K562 (cell line): ENCODE measurements around the gene HNMT. TPM values are rescaled to one million over a fixed set of nuclear protein-coding genes. Genes with fewer than 3 reads are reported as not detected.

Experiments used
- CEBPB ChIP-seq: fragments of 450-650 bp; IDR thresholded peaks from 2 replicates; pipeline ENCODE4 v1.6.1; 2016; ENCODE audit warnings: missing genetic modification characterization, missing compliant biosample characterization
- CREB1 ChIP-seq, 2 experiments: sonication (generic) in 1 of 2; formaldehyde crosslinking in 1 of 2; IDR thresholded peaks; 2 replicates each; pipeline versions ENCODE4 v1.6.1 to v1.8.0; 2012 to 2022; ENCODE audit warnings: inconsistent platforms in 1 of 2, mild to moderate bottlenecking in 1 of 2, missing genetic modification reagents in 1 of 2, moderate library complexity in 1 of 2
- ETS2 ChIP-seq: IDR thresholded peaks from 2 replicates; pipeline ENCODE4 v1.6.1; 2016; ENCODE audit warnings: borderline replicate concordance, missing genetic modification characterization, mild to moderate bottlenecking, moderate library complexity, missing compliant biosample characterization; ENCODE audit not compliant: poor library complexity, severe bottlenecking
- KDM4B ChIP-seq, 2 experiments: fragments of 450-650 bp in 1 of 2; sonication (generic) in 1 of 2; IDR thresholded peaks; 2 replicates each; pipeline ENCODE4 v1.6.1; 2016 to 2017; ENCODE audit warnings: borderline replicate concordance in 2 of 2, antibody characterized with exemption in 1 of 2, low read depth in 1 of 2, mild to moderate bottlenecking in 1 of 2
- LCOR ChIP-seq: sonication (generic); formaldehyde crosslinking; IDR thresholded peaks from 2 replicates; pipeline ENCODE4 v1.8.0; 2022; ENCODE audit warnings: mild to moderate bottlenecking, missing genetic modification reagents
- MLX ChIP-seq, 2 experiments: fragments of 450-650 bp in 1 of 2; sonication (generic) in 1 of 2; formaldehyde crosslinking; conservative IDR thresholded peaks; 2 replicates each; pipeline versions ENCODE4 v1.4.0 to v1.8.1; 2020 to 2022; ENCODE audit warnings: mild to moderate bottlenecking in 1 of 2, missing genetic modification reagents in 1 of 2
- PHB ChIP-seq: fragments of 250-450 bp; sonication (Bioruptor Pico); IDR thresholded peaks from 2 replicates; pipeline ENCODE4 v1.5.0; 2021
- POLR2A ChIP-seq: fragments of 450-650 bp; conservative IDR thresholded peaks from 2 replicates; pipeline ENCODE4 v1.6.1; 2016
- SIX5 ChIP-seq, 2 experiments: IDR thresholded peaks; 2 replicates each; pipeline ENCODE4 v1.6.1; 2011; ENCODE audit warnings: low read length in 2 of 2, borderline replicate concordance in 1 of 2, low read depth in 1 of 2, mild to moderate bottlenecking in 1 of 2, moderate library complexity in 1 of 2; ENCODE audit not compliant: insufficient read depth in 1 of 2
- STAT5B ChIP-seq: fragments of 250-450 bp; sonication (Bioruptor Pico); IDR thresholded peaks from 2 replicates; pipeline ENCODE4 v1.8.0; 2021; ENCODE audit warnings: mild to moderate bottlenecking, inconsistent platforms
- ZC3H11A ChIP-seq: IDR thresholded peaks from 2 replicates; pipeline ENCODE4 v1.6.1; 2012; ENCODE audit warnings: low read depth, low read length, improper control_type of control experiment
- ZFX ChIP-seq: sonication (generic); formaldehyde crosslinking; IDR thresholded peaks from 2 replicates; pipeline ENCODE4 v1.8.0; 2022; ENCODE audit warnings: mild to moderate bottlenecking, missing genetic modification reagents, moderate library complexity
- ZNF436 ChIP-seq: fragments of 250-450, 450-650 bp; sonication (Bioruptor Pico); formaldehyde crosslinking; IDR thresholded peaks from 2 replicates; pipeline ENCODE4 v1.7.0; 2020; ENCODE audit warnings: mild to moderate bottlenecking
- polyA plus RNA-seq, 8 experiments: library from polyadenylated mRNA; depleted of rRNA in 4 of 8; stranded (reverse) in 5 of 8; unstranded in 3 of 8; fragments of >200 nt; fragmentation: Nextera tagmentation in 2 of 8; fragmentation: Illumina TruSeq in 1 of 8; extraction: Ambion mirVana in 2 of 8; extraction: Trizol in 1 of 8; gene quantifications; 2 replicates each; pipeline versions ENCODE4 v1.2.1 to v1.2.3, GENCODE V29; 2011 to 2014; ENCODE audit warnings: inconsistent platforms in 1 of 8, missing spikeins in 1 of 8
- total RNA-seq, 7 experiments: library from RNA; depleted of rRNA in 6 of 7; stranded (reverse); fragments of >200 nt in 6 of 7; fragmentation: Illumina TruSeq in 2 of 7; extraction: Trizol in 2 of 7; gene quantifications; 2 replicates each; pipeline versions ENCODE4 v1.2.1 to v1.2.3, GENCODE V29; 2011 to 2021; ENCODE audit warnings: low replicate concordance in 1 of 7
- TF ChIP-seq, protein P1 (sequence below): sonication (generic); formaldehyde crosslinking; IDR thresholded peaks from 2 replicates; pipeline ENCODE4 v1.8.1; 2023; ENCODE audit warnings: missing genetic modification reagents, mild to moderate bottlenecking, borderline replicate concordance
- TF ChIP-seq, protein P2 (sequence below): fragments of 450-650 bp; IDR thresholded peaks from 2 replicates; pipeline ENCODE4 v1.6.1; 2016; ENCODE audit warnings: missing biosample characterization, missing genetic modification characterization
- TF ChIP-seq, protein P3 (sequence below), 3 experiments: IDR thresholded peaks in 2 of 3; conservative IDR thresholded peaks in 1 of 3; 2 replicates each; pipeline ENCODE4 v1.5.1; 2011 to 2012; ENCODE audit warnings: low read length in 3 of 3, mild to moderate bottlenecking in 3 of 3, control low read depth in 2 of 3, improper control_type of control experiment in 1 of 3, inconsistent platforms in 1 of 3, low read depth in 1 of 3, mixed read lengths in 1 of 3, moderate library complexity in 1 of 3; ENCODE audit not compliant: insufficient read depth in 2 of 3

The HNMT gene
- total and polyA plus RNA-seq, 9 of the 15 experiments (the other 6 are each of a cell fraction or from before 2014, with no cell fraction given) = 3.1 to 10.9 (median 5.3) TPM

DNA sequence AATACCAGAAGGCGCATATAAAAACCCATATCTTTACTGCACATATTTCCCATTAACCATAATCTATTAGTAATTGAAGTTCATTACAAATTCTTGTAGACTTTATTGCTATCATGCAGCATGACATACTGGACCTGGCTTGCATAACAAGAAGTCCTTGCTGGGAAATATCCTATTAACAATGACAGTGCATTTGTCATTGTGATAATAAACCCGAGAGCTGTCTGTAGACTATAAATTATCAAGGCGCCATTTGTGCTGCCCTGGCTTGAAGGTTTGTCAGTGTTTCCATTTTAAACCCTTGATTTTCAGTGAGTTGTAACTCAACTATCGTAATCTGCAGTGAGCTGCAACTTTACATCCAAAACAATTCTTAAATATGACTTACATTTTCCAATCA lies 59.0 kb downstream of the HNMT start (continued):
- TF ChIP-seq, protein P1, sequence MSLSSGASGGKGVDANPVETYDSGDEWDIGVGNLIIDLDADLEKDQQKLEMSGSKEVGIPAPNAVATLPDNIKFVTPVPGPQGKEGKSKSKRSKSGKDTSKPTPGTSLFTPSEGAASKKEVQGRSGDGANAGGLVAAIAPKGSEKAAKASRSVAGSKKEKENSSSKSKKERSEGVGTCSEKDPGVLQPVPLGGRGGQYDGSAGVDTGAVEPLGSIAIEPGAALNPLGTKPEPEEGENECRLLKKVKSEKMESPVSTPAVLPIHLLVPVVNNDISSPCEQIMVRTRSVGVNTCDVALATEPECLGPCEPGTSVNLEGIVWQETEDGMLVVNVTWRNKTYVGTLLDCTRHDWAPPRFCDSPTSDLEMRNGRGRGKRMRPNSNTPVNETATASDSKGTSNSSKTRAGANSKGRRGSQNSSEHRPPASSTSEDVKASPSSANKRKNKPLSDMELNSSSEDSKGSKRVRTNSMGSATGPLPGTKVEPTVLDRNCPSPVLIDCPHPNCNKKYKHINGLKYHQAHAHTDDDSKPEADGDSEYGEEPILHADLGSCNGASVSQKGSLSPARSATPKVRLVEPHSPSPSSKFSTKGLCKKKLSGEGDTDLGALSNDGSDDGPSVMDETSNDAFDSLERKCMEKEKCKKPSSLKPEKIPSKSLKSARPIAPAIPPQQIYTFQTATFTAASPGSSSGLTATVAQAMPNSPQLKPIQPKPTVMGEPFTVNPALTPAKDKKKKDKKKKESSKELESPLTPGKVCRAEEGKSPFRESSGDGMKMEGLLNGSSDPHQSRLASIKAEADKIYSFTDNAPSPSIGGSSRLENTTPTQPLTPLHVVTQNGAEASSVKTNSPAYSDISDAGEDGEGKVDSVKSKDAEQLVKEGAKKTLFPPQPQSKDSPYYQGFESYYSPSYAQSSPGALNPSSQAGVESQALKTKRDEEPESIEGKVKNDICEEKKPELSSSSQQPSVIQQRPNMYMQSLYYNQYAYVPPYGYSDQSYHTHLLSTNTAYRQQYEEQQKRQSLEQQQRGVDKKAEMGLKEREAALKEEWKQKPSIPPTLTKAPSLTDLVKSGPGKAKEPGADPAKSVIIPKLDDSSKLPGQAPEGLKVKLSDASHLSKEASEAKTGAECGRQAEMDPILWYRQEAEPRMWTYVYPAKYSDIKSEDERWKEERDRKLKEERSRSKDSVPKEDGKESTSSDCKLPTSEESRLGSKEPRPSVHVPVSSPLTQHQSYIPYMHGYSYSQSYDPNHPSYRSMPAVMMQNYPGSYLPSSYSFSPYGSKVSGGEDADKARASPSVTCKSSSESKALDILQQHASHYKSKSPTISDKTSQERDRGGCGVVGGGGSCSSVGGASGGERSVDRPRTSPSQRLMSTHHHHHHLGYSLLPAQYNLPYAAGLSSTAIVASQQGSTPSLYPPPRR = no peak
- TF ChIP-seq, protein P2, sequence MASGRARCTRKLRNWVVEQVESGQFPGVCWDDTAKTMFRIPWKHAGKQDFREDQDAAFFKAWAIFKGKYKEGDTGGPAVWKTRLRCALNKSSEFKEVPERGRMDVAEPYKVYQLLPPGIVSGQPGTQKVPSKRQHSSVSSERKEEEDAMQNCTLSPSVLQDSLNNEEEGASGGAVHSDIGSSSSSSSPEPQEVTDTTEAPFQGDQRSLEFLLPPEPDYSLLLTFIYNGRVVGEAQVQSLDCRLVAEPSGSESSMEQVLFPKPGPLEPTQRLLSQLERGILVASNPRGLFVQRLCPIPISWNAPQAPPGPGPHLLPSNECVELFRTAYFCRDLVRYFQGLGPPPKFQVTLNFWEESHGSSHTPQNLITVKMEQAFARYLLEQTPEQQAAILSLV (tag) = no peak
- TF ChIP-seq ZC3H11A (no peak), ETS2 (tag) (no peak), POLR2A (no peak), CEBPB (tag) (peak; percentile 90), CREB1 (IDR thresholded peaks at IDR 0.05) (no peak), CREB1 (CRISPR knock-in tag; IDR thresholded peaks at IDR 0.05) (no peak), LCOR (CRISPR knock-in tag) (no peak), PHB (CRISPR knock-in tag) (no peak), MLX (CRISPR knock-in tag; conservative IDR thresholded peaks at IDR 0.05) (no peak), STAT5B (CRISPR knock-in tag) (no peak), KDM4B (IDR thresholded peaks at IDR 0.05; ENCODE audit: borderline replicate concordance in 2 of 2, low read depth in 1 of 2) (no peak), ZFX (no peak), ZNF436 (CRISPR knock-in tag) (no peak), SIX5 (IDR thresholded peaks at IDR 0.05; ENCODE audit: borderline replicate concordance in 1 of 2, insufficient read depth in 1 of 2, low read depth in 1 of 2, low read length in 2 of 2) (no peak)
- TF ChIP-seq, protein P3, sequence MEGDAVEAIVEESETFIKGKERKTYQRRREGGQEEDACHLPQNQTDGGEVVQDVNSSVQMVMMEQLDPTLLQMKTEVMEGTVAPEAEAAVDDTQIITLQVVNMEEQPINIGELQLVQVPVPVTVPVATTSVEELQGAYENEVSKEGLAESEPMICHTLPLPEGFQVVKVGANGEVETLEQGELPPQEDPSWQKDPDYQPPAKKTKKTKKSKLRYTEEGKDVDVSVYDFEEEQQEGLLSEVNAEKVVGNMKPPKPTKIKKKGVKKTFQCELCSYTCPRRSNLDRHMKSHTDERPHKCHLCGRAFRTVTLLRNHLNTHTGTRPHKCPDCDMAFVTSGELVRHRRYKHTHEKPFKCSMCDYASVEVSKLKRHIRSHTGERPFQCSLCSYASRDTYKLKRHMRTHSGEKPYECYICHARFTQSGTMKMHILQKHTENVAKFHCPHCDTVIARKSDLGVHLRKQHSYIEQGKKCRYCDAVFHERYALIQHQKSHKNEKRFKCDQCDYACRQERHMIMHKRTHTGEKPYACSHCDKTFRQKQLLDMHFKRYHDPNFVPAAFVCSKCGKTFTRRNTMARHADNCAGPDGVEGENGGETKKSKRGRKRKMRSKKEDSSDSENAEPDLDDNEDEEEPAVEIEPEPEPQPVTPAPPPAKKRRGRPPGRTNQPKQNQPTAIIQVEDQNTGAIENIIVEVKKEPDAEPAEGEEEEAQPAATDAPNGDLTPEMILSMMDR (IDR thresholded peaks at IDR 0.05 in 2 of 3, conservative IDR thresholded peaks at IDR 0.05 in 1 of 3; ENCODE audit: insufficient read depth in 2 of 3, low read depth in 1 of 3, low read length in 3 of 3) = no peak
